ENCODE data around the gene ZDHHC11B.
"Not testable (repeated sequence)": the region's sequence is repeated elsewhere in the genome, so short reads cannot be mapped to it uniquely, and the experiment has no call there.

DNA sequence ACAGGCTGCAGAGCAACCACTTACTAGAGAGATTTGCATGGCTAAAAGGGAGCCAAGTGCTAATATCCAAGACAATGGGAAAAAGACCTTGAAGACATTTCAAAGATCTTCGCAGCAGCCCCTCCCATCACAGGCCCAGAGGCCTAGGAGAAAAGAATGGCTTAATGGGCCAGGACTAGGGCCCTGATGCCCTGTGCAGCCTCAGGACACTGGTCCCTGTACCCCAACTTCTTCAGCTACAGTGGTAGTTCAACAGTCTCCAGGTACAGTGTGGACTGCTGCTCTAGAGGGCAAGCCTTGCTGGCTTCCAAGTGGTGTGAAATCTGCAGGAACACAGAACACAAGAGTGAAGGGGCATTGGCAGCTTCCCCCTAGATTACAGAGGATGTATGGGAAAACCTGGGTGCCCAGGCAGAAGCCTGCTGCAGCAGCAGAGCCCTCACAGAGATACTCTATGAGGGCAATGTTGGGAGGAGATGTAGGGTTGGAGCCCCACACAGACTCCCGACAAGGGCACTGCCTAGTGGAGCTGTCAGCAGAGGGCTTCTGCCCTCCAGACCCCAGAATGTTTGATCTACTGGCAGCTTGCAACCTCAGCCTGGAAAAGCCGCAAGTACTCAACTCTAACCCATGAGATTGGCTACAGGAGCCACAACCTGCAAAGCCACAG lies 75.5 kb downstream of the ZDHHC11B start:
- TF ChIP-seq, protein P1, sequence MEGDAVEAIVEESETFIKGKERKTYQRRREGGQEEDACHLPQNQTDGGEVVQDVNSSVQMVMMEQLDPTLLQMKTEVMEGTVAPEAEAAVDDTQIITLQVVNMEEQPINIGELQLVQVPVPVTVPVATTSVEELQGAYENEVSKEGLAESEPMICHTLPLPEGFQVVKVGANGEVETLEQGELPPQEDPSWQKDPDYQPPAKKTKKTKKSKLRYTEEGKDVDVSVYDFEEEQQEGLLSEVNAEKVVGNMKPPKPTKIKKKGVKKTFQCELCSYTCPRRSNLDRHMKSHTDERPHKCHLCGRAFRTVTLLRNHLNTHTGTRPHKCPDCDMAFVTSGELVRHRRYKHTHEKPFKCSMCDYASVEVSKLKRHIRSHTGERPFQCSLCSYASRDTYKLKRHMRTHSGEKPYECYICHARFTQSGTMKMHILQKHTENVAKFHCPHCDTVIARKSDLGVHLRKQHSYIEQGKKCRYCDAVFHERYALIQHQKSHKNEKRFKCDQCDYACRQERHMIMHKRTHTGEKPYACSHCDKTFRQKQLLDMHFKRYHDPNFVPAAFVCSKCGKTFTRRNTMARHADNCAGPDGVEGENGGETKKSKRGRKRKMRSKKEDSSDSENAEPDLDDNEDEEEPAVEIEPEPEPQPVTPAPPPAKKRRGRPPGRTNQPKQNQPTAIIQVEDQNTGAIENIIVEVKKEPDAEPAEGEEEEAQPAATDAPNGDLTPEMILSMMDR (IDR thresholded peaks at IDR 0.05): not testable (repeated sequence)
- TF ChIP-seq POLR2A (IDR thresholded peaks at IDR 0.05): not testable (repeated sequence)
